Left ventricle myocardium inferior (tissue), 1 donor: ENCODE measurements around the gene CALHM3. TPM values are rescaled to one million over a fixed set of nuclear protein-coding genes. Genes with fewer than 3 reads are reported as not detected.
"Not testable (repeated sequence)": the region's sequence is repeated elsewhere in the genome, so short reads cannot be mapped to it uniquely, and the experiment has no call there.

Experiments
- DNase-seq: peaks from one replicate; pipeline ENCODE4 v3.0.0-alpha.2; 2020
- H3K27ac ChIP-seq: fragments of 200-600 bp; replicated peaks from 2 replicates; pipeline ENCODE4 v1.8.0; 2021
- H3K27me3 ChIP-seq: fragments of 200-600 bp; 2 replicates; pipeline ENCODE4 v1.8.0; 2021; ENCODE audit warnings: low read depth
- H3K36me3 ChIP-seq: fragments of 200-600 bp; 2 replicates; pipeline ENCODE4 v1.8.0; 2021
- H3K4me1 ChIP-seq: fragments of 200-600 bp; 2 replicates; pipeline ENCODE4 v1.8.0; 2021
- H3K4me3 ChIP-seq: fragments of 200-600 bp; 2 replicates; pipeline ENCODE4 v1.8.0; 2021; ENCODE audit warnings: mild to moderate bottlenecking, moderate library complexity
- H3K9me3 ChIP-seq: fragments of 200-600 bp; replicated peaks from 2 replicates; pipeline ENCODE4 v1.8.0; 2021
- CTCF ChIP-seq: fragments of 200-600 bp; IDR thresholded peaks from 2 replicates; pipeline ENCODE4 v1.8.0; 2021; ENCODE audit warnings: antibody characterized with exemption, mild to moderate bottlenecking, borderline replicate concordance
- intact Hi-C: fragments of 100-400 bp; cut with micrococcal nuclease; formaldehyde crosslinking; loops from one replicate; pipeline ENCODE4 v1.11.0; 2022
- total RNA-seq: library from RNA; stranded (reverse); fragmentation: NEBNext Ultra II Directional; extraction: Animal tissue kit (Norgen Biotek cat#: 25700); gene quantifications from one replicate; pipeline ENCODE4 v1.2.1, GENCODE V29; 2021
- donor health status: DM: no; HTN: yes; CAD: no; lungs with severe emphysema.

Gene CALHM3
- total RNA-seq, 1 donor from 2014 or later = not detected

GRCh38 chr10:103504181-103504783, 25.2 kb upstream of the CALHM3 start:
- H3K36me3 ChIP-seq = no peaks in the 10 kb centered on the region
- H3K27me3 ChIP-seq = peaks cover 39% of the 10 kb centered on the region
- H3K9me3 ChIP-seq = no peaks in the 10 kb centered on the region
- no peak for DNase-seq
- no peak for TF ChIP-seq CTCF
- intact Hi-C loops = no loop called here
- H3K4me3 ChIP-seq = no peak overlapping the region
- no peak overlapping the region for H3K27ac ChIP-seq
- H3K4me1 ChIP-seq = peaks cover 7% of the 10 kb centered on the region

GRCh38 chr10:103503777-103504176, 24.7 kb upstream of the CALHM3 start:
- H3K27ac ChIP-seq, H3K4me3 ChIP-seq, H3K9me3 ChIP-seq, intact Hi-C loops, DNase-seq, H3K36me3 ChIP-seq, H3K4me1 ChIP-seq: not testable (repeated sequence)
- peaks cover 44% of the 10 kb centered on the region for H3K27me3 ChIP-seq

GRCh38 chr10:103502849-103503660, 24.0 kb upstream of the CALHM3 start:
- Histone ChIP-seq H3K4me1 (peaks cover 7% of the 10 kb centered on the region), H3K4me3 (no peak overlapping the region), H3K36me3 (no peaks in the 10 kb centered on the region), H3K27me3 (peaks cover 49% of the 10 kb centered on the region), H3K9me3 (no peaks in the 10 kb centered on the region), H3K27ac (no peak overlapping the region)
- no peak for DNase-seq
- no peak for TF ChIP-seq CTCF
- intact Hi-C loops = no loop called here

- Histone ChIP-seq H3K9me3 (no peaks in the 10 kb centered on the region), H3K27ac (no peak overlapping the region), H3K4me1 (peaks cover 7% of the 10 kb centered on the region), H3K4me3 (no peak overlapping the region), H3K27me3 (peaks cover 68% of the 10 kb centered on the region), H3K36me3 (no peaks in the 10 kb centered on the region)
- intact Hi-C loops = no loop called here
- DNase-seq = no peak
- TF ChIP-seq CTCF = no peak
These were observed 22.1 kb upstream of the CALHM3 start for GRCh38 chr10:103501186-103501585.

GRCh38 chr10:103500481-103500880, 21.4 kb upstream of the CALHM3 start:
- Histone ChIP-seq H3K4me3 (no peak overlapping the region), H3K9me3 (no peaks in the 10 kb centered on the region), H3K36me3 (no peaks in the 10 kb centered on the region), H3K4me1 (peaks cover 7% of the 10 kb centered on the region), H3K27me3 (peaks cover 75% of the 10 kb centered on the region), H3K27ac (no peak overlapping the region)
- no peak for TF ChIP-seq CTCF
- intact Hi-C loops = no loop called here
- DNase-seq = no peak

GRCh38 chr10:103499881-103500280, 20.8 kb upstream of the CALHM3 start:
- no peaks in the 10 kb centered on the region for H3K36me3 ChIP-seq
- no peak overlapping the region for H3K4me3 ChIP-seq
- no peak overlapping the region for H3K27ac ChIP-seq
- H3K9me3 ChIP-seq = no peaks in the 10 kb centered on the region
- no peak for TF ChIP-seq CTCF
- intact Hi-C loops = no loop called here
- peaks cover 7% of the 10 kb centered on the region for H3K4me1 ChIP-seq
- no peak for DNase-seq
- H3K27me3 ChIP-seq = peaks cover 81% of the 10 kb centered on the region
